ENCODE results near the gene RIOX2. TPM values are rescaled to one million over a fixed set of nuclear protein-coding genes. Genes with fewer than 3 reads are reported as not detected.

Gene RIOX2
- polyA plus RNA-seq, 1 donor: 38.4 TPM

- DNase-seq: no peak
Measured at GRCh38 chr3:97990624-97991292, 18.5 kb upstream of the RIOX2 start.

GRCh38 chr3:97988784-97989568 is 16.7 kb upstream of the RIOX2 start:
- no peak for DNase-seq

- no peak for DNase-seq
Measured at GRCh38 chr3:97987306-97987705, 15.1 kb upstream of the RIOX2 start.

- DNase-seq: peak; percentile 81
Measured at GRCh38 chr3:97983933-97984491, 11.8 kb upstream of the RIOX2 start.

GRCh38 chr3:97981886-97982285 is 9.7 kb upstream of the RIOX2 start:
- DNase-seq: peak; percentile 71

- no peak for DNase-seq
Measured at GRCh38 chr3:97979610-97980009, 7.4 kb upstream of the RIOX2 start.

- no peak for DNase-seq
Measured at GRCh38 chr3:97975466-97975865, 3.2 kb upstream of the RIOX2 start.

GRCh38 chr3:97974996-97975395 is 2.8 kb upstream of the RIOX2 start:
- DNase-seq: no peak

GRCh38 chr3:97972976-97973375 is 745 bp upstream of the RIOX2 start:
- DNase-seq: no peak

GRCh38 chr3:97970956-97971620 is 1.1 kb downstream of the RIOX2 start:
- DNase-seq: no peak

- DNase-seq: peak; percentile 50
Measured at GRCh38 chr3:97970156-97970555, 2.1 kb downstream of the RIOX2 start.

- no peak for DNase-seq
Measured at GRCh38 chr3:97969541-97969940, 2.7 kb downstream of the RIOX2 start.

GRCh38 chr3:97968376-97968775 is 3.9 kb downstream of the RIOX2 start:
- no peak for DNase-seq

GRCh38 chr3:97967966-97968365 is 4.3 kb downstream of the RIOX2 start:
- DNase-seq: no peak

- DNase-seq: peak; percentile 63
Measured at GRCh38 chr3:97960993-97961766, 11.1 kb downstream of the RIOX2 start.

- no peak for DNase-seq
Measured at GRCh38 chr3:97960551-97960950, 11.7 kb downstream of the RIOX2 start.

GRCh38 chr3:97959872-97960271 is 12.4 kb downstream of the RIOX2 start:
- DNase-seq: no peak

- no peak for DNase-seq
Measured at GRCh38 chr3:97958796-97959195, 13.4 kb downstream of the RIOX2 start.

GRCh38 chr3:97958396-97958795 is 13.8 kb downstream of the RIOX2 start:
- no peak for DNase-seq

- no peak for DNase-seq
Measured at GRCh38 chr3:97957617-97958311, 14.5 kb downstream of the RIOX2 start.

GRCh38 chr3:97956051-97956450 is 16.2 kb downstream of the RIOX2 start:
- DNase-seq: no peak

Measured in hindlimb muscle (tissue), 1 donor.